ENCODE measurements around the gene IL1R2.

IL1R2 gene

GRCh38 chr2:101975171-101975870 lies 16.4 kb upstream of the IL1R2 start:
- DNase-seq = no peak

GRCh38 chr2:101976891-101977290 lies 14.9 kb upstream of the IL1R2 start:
- no peak for DNase-seq

GRCh38 chr2:101980368-101980767 lies 11.4 kb upstream of the IL1R2 start:
- no peak for DNase-seq

GRCh38 chr2:101981066-101981465 lies 10.7 kb upstream of the IL1R2 start:
- no peak for DNase-seq

- no peak for DNase-seq
Observed at GRCh38 chr2:101981504-101981903, 10.3 kb upstream of the IL1R2 start.

- no peak for DNase-seq
Observed at GRCh38 chr2:101982495-101983029, 9.2 kb upstream of the IL1R2 start.

- DNase-seq = no peak
Observed at GRCh38 chr2:101983486-101983885, 8.3 kb upstream of the IL1R2 start.

GRCh38 chr2:101983928-101984327 lies 7.8 kb upstream of the IL1R2 start:
- DNase-seq = no peak

- no peak for DNase-seq
Observed at GRCh38 chr2:101984656-101985055, 7.1 kb upstream of the IL1R2 start.

- no peak for DNase-seq
Observed at GRCh38 chr2:101985101-101985792, 6.5 kb upstream of the IL1R2 start.

- no peak for DNase-seq
Observed at GRCh38 chr2:101985793-101986164, 6.0 kb upstream of the IL1R2 start.

- no peak for DNase-seq
Observed at GRCh38 chr2:101986376-101986775, 5.4 kb upstream of the IL1R2 start.

- DNase-seq = no peak
Observed at GRCh38 chr2:101986804-101987740, 4.7 kb upstream of the IL1R2 start.

- no peak for DNase-seq
Observed at GRCh38 chr2:101987832-101988231, 3.9 kb upstream of the IL1R2 start.

GRCh38 chr2:101988541-101988940 lies 3.2 kb upstream of the IL1R2 start:
- DNase-seq = no peak

- no peak for DNase-seq
Observed at GRCh38 chr2:101989740-101990460, 1.9 kb upstream of the IL1R2 start.

- DNase-seq = no peak
Observed at GRCh38 chr2:101993772-101994171, 2.0 kb downstream of the IL1R2 start.

- DNase-seq = no peak
Observed at GRCh38 chr2:101995019-101995418, 3.3 kb downstream of the IL1R2 start.

GRCh38 chr2:101995804-101996203 lies 4.0 kb downstream of the IL1R2 start:
- DNase-seq = no peak

- no peak for DNase-seq
Observed at GRCh38 chr2:101998556-101998895, 6.8 kb downstream of the IL1R2 start.

GRCh38 chr2:101998896-101999789 lies 7.4 kb downstream of the IL1R2 start:
- no peak for DNase-seq

GRCh38 chr2:102000012-102000411 lies 8.3 kb downstream of the IL1R2 start:
- DNase-seq = no peak

Data from bone marrow (tissue), 2 donors.